GM23338 (cell line): ENCODE results near the gene POLA1.

Source experiments
- CREB1 ChIP-seq: fragments of 250-450 bp; sonication (Bioruptor Pico); IDR thresholded peaks from 2 replicates; pipeline ENCODE4 v1.5.0; 2020; ENCODE audit warnings: low read depth, mild to moderate bottlenecking, moderate library complexity
- EZH2 ChIP-seq: fragments of 200-600 bp; sonication (generic); IDR thresholded peaks from one replicate; pipeline ENCODE4 v1.8.0; 2017; ENCODE audit warnings: antibody characterized with exemption, mild to moderate bottlenecking, low read depth; ENCODE audit not compliant: unreplicated experiment
- EZH2phosphoT487 ChIP-seq: fragments of 200-600 bp; sonication (generic); IDR thresholded peaks from one replicate; pipeline ENCODE4 v1.8.1; 2018; ENCODE audit warnings: antibody characterized with exemption; ENCODE audit not compliant: unreplicated experiment
- JUNB ChIP-seq: IDR thresholded peaks from one replicate; pipeline ENCODE4 v1.6.1; 2016; ENCODE audit warnings: antibody characterized with exemption; ENCODE audit not compliant: unreplicated experiment
- NANOG ChIP-seq: IDR thresholded peaks from 2 replicates; pipeline ENCODE4 v1.6.1; 2016; ENCODE audit warnings: antibody characterized with exemption, borderline replicate concordance
- POLR2AphosphoS5 ChIP-seq: IDR thresholded peaks from 2 replicates; pipeline ENCODE4 v1.6.1; 2016; ENCODE audit warnings: antibody characterized with exemption, low read depth
- STAT1 ChIP-seq: IDR thresholded peaks from one replicate; pipeline ENCODE4 v1.6.1; 2016; ENCODE audit warnings: antibody characterized with exemption; ENCODE audit not compliant: unreplicated experiment
- ZNF114 ChIP-seq: fragments of 250-450 bp; sonication (Bioruptor Pico); IDR thresholded peaks from 2 replicates; pipeline ENCODE4 v1.5.0; 2020; ENCODE audit warnings: mild to moderate bottlenecking, moderate library complexity
- ZNF331 ChIP-seq: fragments of 250-450 bp; sonication (Bioruptor Pico); IDR thresholded peaks from 2 replicates; pipeline ENCODE4 v1.5.0; 2020; ENCODE audit warnings: low read depth, mild to moderate bottlenecking, moderate library complexity
- TF ChIP-seq, protein P1 (sequence below), 2 experiments: fragments of 200-600 bp in 1 of 2; sonication (generic) in 1 of 2; conservative IDR thresholded peaks; 2 replicates each; pipeline versions ENCODE4 v1.5.1 to v1.6.1; 2016 to 2017; ENCODE audit warnings: antibody characterized with exemption in 2 of 2, low read depth in 2 of 2, mild to moderate bottlenecking in 2 of 2, moderate library complexity in 1 of 2
- TF ChIP-seq, protein P2 (sequence below): IDR thresholded peaks from one replicate; pipeline ENCODE4 v1.6.1; 2018; ENCODE audit warnings: antibody characterized with exemption; ENCODE audit not compliant: unreplicated experiment
- TF ChIP-seq, protein P3 (sequence below): fragments of 250-450 bp; sonication (Bioruptor Pico); IDR thresholded peaks from 2 replicates; pipeline ENCODE4 v1.5.0; 2020; ENCODE audit warnings: mild to moderate bottlenecking, moderate library complexity
- TF ChIP-seq, protein P4 (sequence below): IDR thresholded peaks from 2 replicates; pipeline ENCODE4 v1.6.1; 2016; ENCODE audit warnings: antibody characterized with exemption

DNA sequence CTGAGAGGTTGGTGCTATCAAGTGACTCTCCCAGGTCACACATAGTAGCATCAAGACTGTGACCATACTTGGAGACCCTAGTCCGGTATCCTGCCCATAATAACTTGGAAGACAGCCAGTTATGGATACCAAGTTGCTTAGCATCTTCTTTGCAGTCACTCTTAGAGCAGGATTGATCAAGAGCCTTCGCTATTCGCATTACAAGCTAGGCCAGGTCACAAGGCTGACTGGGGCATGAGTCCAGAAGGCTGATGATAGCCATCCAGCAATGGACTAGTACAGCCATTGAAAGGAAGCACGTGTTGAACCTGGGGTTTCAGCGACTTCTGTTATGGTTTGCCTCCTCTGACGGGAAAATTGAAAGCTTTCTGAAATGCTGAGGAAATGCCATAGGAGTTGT is 157.6 kb downstream of the POLA1 start:
- TF ChIP-seq, protein P1, sequence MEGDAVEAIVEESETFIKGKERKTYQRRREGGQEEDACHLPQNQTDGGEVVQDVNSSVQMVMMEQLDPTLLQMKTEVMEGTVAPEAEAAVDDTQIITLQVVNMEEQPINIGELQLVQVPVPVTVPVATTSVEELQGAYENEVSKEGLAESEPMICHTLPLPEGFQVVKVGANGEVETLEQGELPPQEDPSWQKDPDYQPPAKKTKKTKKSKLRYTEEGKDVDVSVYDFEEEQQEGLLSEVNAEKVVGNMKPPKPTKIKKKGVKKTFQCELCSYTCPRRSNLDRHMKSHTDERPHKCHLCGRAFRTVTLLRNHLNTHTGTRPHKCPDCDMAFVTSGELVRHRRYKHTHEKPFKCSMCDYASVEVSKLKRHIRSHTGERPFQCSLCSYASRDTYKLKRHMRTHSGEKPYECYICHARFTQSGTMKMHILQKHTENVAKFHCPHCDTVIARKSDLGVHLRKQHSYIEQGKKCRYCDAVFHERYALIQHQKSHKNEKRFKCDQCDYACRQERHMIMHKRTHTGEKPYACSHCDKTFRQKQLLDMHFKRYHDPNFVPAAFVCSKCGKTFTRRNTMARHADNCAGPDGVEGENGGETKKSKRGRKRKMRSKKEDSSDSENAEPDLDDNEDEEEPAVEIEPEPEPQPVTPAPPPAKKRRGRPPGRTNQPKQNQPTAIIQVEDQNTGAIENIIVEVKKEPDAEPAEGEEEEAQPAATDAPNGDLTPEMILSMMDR (conservative IDR thresholded peaks at IDR 0.05; ENCODE audit: low read depth in 2 of 2): no peak
- TF ChIP-seq EZH2phosphoT487 (no peak), POLR2AphosphoS5 (no peak), EZH2 (no peak), STAT1 (no peak), CREB1 (CRISPR knock-in tag) (no peak), NANOG (no peak), JUNB (no peak), ZNF331 (CRISPR knock-in tag) (no peak), ZNF114 (CRISPR knock-in tag) (no peak)
- TF ChIP-seq, protein P2, sequence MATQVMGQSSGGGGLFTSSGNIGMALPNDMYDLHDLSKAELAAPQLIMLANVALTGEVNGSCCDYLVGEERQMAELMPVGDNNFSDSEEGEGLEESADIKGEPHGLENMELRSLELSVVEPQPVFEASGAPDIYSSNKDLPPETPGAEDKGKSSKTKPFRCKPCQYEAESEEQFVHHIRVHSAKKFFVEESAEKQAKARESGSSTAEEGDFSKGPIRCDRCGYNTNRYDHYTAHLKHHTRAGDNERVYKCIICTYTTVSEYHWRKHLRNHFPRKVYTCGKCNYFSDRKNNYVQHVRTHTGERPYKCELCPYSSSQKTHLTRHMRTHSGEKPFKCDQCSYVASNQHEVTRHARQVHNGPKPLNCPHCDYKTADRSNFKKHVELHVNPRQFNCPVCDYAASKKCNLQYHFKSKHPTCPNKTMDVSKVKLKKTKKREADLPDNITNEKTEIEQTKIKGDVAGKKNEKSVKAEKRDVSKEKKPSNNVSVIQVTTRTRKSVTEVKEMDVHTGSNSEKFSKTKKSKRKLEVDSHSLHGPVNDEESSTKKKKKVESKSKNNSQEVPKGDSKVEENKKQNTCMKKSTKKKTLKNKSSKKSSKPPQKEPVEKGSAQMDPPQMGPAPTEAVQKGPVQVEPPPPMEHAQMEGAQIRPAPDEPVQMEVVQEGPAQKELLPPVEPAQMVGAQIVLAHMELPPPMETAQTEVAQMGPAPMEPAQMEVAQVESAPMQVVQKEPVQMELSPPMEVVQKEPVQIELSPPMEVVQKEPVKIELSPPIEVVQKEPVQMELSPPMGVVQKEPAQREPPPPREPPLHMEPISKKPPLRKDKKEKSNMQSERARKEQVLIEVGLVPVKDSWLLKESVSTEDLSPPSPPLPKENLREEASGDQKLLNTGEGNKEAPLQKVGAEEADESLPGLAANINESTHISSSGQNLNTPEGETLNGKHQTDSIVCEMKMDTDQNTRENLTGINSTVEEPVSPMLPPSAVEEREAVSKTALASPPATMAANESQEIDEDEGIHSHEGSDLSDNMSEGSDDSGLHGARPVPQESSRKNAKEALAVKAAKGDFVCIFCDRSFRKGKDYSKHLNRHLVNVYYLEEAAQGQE: no peak
- TF ChIP-seq, protein P3, sequence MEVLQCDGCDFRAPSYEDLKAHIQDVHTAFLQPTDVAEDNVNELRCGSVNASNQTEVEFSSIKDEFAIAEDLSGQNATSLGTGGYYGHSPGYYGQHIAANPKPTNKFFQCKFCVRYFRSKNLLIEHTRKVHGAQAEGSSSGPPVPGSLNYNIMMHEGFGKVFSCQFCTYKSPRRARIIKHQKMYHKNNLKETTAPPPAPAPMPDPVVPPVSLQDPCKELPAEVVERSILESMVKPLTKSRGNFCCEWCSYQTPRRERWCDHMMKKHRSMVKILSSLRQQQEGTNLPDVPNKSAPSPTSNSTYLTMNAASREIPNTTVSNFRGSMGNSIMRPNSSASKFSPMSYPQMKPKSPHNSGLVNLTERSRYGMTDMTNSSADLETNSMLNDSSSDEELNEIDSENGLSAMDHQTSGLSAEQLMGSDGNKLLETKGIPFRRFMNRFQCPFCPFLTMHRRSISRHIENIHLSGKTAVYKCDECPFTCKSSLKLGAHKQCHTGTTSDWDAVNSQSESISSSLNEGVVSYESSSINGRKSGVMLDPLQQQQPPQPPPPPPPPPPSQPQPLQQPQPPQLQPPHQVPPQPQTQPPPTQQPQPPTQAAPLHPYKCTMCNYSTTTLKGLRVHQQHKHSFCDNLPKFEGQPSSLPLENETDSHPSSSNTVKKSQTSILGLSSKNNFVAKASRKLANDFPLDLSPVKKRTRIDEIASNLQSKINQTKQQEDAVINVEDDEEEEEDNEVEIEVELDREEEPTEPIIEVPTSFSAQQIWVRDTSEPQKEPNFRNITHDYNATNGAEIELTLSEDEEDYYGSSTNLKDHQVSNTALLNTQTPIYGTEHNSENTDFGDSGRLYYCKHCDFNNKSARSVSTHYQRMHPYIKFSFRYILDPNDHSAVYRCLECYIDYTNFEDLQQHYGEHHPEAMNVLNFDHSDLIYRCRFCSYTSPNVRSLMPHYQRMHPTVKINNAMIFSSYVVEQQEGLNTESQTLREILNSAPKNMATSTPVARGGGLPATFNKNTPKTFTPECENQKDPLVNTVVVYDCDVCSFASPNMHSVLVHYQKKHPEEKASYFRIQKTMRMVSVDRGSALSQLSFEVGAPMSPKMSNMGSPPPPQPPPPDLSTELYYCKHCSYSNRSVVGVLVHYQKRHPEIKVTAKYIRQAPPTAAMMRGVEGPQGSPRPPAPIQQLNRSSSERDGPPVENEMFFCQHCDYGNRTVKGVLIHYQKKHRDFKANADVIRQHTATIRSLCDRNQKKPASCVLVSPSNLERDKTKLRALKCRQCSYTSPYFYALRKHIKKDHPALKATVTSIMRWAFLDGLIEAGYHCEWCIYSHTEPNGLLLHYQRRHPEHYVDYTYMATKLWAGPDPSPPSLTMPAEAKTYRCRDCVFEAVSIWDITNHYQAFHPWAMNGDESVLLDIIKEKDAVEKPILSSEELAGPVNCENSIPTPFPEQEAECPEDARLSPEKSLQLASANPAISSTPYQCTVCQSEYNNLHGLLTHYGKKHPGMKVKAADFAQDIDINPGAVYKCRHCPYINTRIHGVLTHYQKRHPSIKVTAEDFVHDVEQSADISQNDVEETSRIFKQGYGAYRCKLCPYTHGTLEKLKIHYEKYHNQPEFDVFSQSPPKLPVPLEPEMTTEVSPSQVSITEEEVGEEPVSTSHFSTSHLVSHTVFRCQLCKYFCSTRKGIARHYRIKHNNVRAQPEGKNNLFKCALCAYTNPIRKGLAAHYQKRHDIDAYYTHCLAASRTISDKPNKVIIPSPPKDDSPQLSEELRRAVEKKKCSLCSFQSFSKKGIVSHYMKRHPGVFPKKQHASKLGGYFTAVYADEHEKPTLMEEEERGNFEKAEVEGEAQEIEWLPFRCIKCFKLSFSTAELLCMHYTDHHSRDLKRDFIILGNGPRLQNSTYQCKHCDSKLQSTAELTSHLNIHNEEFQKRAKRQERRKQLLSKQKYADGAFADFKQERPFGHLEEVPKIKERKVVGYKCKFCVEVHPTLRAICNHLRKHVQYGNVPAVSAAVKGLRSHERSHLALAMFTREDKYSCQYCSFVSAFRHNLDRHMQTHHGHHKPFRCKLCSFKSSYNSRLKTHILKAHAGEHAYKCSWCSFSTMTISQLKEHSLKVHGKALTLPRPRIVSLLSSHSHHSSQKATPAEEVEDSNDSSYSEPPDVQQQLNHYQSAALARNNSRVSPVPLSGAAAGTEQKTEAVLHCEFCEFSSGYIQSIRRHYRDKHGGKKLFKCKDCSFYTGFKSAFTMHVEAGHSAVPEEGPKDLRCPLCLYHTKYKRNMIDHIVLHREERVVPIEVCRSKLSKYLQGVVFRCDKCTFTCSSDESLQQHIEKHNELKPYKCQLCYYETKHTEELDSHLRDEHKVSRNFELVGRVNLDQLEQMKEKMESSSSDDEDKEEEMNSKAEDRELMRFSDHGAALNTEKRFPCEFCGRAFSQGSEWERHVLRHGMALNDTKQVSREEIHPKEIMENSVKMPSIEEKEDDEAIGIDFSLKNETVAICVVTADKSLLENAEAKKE (CRISPR knock-in tag): no peak
- TF ChIP-seq, protein P4, sequence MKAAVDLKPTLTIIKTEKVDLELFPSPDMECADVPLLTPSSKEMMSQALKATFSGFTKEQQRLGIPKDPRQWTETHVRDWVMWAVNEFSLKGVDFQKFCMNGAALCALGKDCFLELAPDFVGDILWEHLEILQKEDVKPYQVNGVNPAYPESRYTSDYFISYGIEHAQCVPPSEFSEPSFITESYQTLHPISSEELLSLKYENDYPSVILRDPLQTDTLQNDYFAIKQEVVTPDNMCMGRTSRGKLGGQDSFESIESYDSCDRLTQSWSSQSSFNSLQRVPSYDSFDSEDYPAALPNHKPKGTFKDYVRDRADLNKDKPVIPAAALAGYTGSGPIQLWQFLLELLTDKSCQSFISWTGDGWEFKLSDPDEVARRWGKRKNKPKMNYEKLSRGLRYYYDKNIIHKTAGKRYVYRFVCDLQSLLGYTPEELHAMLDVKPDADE: no peak
